Suprapubic skin (tissue), 4 donors: Measurements from ENCODE around the gene KCTD17. TPM values are rescaled to one million over a fixed set of nuclear protein-coding genes. Genes with fewer than 3 reads are reported as not detected.

Experiments
- DNase-seq, 2 donors: peaks; one replicate each; pipeline ENCODE4 v3.0.0-alpha.2; 2019; ENCODE audit warnings: low spot score in 2 of 2
- H3K27ac ChIP-seq: fragments of 200-600 bp; sonication (generic); one replicate; pipeline ENCODE4 v1.5.1; 2019
- H3K27me3 ChIP-seq: fragments of 200-600 bp; sonication (generic); one replicate; pipeline ENCODE4 v1.5.1; 2019
- H3K36me3 ChIP-seq: fragments of 200-600 bp; sonication (generic); one replicate; pipeline ENCODE4 v1.5.1; 2019
- H3K4me1 ChIP-seq: fragments of 200-600 bp; sonication (generic); one replicate; pipeline ENCODE4 v1.5.1; 2019
- H3K4me3 ChIP-seq: fragments of 200-600 bp; sonication (generic); one replicate; pipeline ENCODE4 v1.5.1; 2019; ENCODE audit warnings: mild to moderate bottlenecking
- H3K9me3 ChIP-seq: fragments of 200-600 bp; sonication (generic); one replicate; pipeline ENCODE4 v1.5.1; 2019
- EP300 ChIP-seq: sonication (generic); formaldehyde crosslinking; IDR thresholded peaks from one replicate; pipeline ENCODE4 v1.6.1; 2017; ENCODE audit warnings: antibody characterized with exemption
- POLR2A ChIP-seq, 2 donors: fragments of 450-650 bp; IDR thresholded peaks; one replicate each; pipeline ENCODE4 v1.6.1; 2017; ENCODE audit warnings: antibody characterized with exemption in 2 of 2, mild to moderate bottlenecking in 2 of 2, moderate library complexity in 2 of 2
- POLR2AphosphoS5 ChIP-seq, 3 donors: sonication (generic); formaldehyde crosslinking; IDR thresholded peaks; one replicate each; pipeline ENCODE4 v1.6.1; 2017; ENCODE audit warnings: antibody characterized with exemption in 3 of 3
- WGBS: methylation state at CpG from one replicate; pipeline ENCODE4 v1.1.5; 2018; 5-methylcytosine and 5-hydroxymethylcytosine counted together
- total RNA-seq, 4 donors: library from RNA; depleted of rRNA; stranded (reverse); fragments of >200 nt; gene quantifications; one replicate each; pipeline ENCODE4 v1.1.0, GENCODE V29; 2016
- TF ChIP-seq, protein P1 (sequence below), 2 donors: fragments of 200-600 bp in 1 of 2; fragments of 450-650 bp in 1 of 2; sonication (generic) in 1 of 2; IDR thresholded peaks; one replicate each; pipeline ENCODE4 v1.5.1; 2016 to 2019; ENCODE audit warnings: antibody characterized with exemption in 2 of 2, mild to moderate bottlenecking in 1 of 2, moderate library complexity in 1 of 2

KCTD17 gene, protein sequence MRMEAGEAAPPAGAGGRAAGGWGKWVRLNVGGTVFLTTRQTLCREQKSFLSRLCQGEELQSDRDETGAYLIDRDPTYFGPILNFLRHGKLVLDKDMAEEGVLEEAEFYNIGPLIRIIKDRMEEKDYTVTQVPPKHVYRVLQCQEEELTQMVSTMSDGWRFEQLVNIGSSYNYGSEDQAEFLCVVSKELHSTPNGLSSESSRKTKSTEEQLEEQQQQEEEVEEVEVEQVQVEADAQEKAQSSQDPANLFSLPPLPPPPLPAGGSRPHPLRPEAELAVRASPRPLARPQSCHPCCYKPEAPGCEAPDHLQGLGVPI
- 10 to 100 TPM; 25.0 to 67.0 (median 35.7) TPM for total RNA-seq

DNA sequence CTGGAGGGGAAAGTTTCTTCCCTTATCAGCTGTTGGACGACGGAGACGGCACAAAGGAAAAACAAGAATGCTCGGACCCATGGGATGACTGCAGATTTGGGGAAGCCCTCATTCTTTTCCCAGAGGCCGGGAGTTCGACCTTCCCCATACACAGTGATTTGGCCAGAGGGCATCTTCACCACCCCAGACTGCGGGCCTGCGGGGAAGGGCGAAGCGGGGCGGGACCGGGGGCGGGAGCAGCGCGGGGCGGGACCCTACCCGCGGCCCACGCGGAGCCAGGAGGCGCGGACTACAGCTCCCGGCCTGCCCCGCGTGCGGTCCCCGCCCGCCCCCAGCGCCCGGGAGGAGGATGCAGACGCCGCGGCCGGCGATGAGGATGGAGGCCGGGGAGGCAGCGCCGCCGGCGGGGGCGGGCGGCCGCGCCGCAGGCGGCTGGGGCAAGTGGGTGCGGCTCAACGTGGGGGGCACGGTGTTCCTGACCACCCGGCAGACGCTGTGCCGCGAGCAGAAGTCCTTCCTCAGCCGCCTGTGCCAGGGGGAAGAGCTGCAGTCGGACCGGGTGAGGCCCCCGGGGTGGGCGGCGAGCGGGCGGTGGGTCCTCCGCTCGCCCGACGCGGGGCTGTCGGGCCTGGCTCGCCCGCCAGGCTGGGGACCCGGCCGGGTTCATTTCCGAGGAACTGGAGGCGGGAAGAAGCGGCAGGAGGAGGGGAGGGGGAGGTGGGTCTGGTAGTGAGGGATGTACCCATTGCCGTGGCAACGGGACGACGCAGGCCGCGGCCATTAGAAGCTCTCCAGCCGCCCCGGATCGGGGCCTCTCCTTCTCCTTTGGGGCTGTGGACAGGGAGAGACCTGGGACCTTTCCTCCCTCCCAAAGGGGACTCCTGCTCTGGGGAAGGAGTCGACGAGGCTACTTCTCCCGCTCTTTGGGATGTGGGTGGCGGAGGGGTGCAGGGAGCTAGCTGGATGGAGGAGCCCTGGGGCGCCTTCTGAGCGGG, at the start of gene KCTD17:
KCTD17 (plus strand) TSS at position 352 of the 995 bp plus-strand sequence; CDS start at position 371, 19 bp downstream.
- DNase-seq = peak in 1 of 2 donors; percentile 69
- H3K9me3 ChIP-seq = no peaks in the 10 kb centered on the region
- peaks cover 9% of the 10 kb centered on the region for H3K36me3 ChIP-seq
- H3K27ac ChIP-seq = no peak within 1 kb of the TSS
- TF ChIP-seq POLR2A (IDR thresholded peaks at IDR 0.05) (no peak), POLR2AphosphoS5 (IDR thresholded peaks at IDR 0.05) (no peak), EP300 (no peak)
- TF ChIP-seq, protein P1, sequence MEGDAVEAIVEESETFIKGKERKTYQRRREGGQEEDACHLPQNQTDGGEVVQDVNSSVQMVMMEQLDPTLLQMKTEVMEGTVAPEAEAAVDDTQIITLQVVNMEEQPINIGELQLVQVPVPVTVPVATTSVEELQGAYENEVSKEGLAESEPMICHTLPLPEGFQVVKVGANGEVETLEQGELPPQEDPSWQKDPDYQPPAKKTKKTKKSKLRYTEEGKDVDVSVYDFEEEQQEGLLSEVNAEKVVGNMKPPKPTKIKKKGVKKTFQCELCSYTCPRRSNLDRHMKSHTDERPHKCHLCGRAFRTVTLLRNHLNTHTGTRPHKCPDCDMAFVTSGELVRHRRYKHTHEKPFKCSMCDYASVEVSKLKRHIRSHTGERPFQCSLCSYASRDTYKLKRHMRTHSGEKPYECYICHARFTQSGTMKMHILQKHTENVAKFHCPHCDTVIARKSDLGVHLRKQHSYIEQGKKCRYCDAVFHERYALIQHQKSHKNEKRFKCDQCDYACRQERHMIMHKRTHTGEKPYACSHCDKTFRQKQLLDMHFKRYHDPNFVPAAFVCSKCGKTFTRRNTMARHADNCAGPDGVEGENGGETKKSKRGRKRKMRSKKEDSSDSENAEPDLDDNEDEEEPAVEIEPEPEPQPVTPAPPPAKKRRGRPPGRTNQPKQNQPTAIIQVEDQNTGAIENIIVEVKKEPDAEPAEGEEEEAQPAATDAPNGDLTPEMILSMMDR (IDR thresholded peaks at IDR 0.05) = no peak
- peaks cover 38% of the 10 kb centered on the region for H3K4me1 ChIP-seq
- H3K4me3 ChIP-seq = peak within 1 kb of the TSS; percentile 60
- no peaks in the 10 kb centered on the region for H3K27me3 ChIP-seq
- WGBS = 10% methylated on average over 16 of the region's 89 CpGs

DNA sequence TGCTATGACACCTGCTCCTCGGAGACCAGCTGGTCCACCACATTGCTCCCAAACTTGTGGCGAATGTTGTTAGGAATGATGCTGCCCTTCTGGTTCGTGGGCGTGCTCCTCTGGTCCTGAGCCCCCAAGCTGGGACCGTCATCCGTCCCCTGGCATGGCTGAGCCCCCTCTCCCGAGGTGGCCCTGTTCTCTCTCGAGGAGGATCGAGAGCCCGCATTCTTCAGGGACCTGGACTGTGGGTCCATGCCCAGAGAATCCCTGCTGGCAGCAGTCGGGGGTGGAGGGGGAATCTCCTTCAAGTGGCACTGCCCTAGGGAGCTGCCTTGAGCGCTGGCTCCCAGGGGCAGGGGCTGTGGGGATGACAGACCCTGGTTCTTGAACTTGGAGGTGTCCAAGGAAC, 49.7 kb upstream of the KCTD17 start:
- TF ChIP-seq, protein P1 (IDR thresholded peaks at IDR 0.05) = no peak
- TF ChIP-seq EP300 (no peak), POLR2A (IDR thresholded peaks at IDR 0.05) (no peak), POLR2AphosphoS5 (IDR thresholded peaks at IDR 0.05) (no peak)
- Histone ChIP-seq H3K4me1 (peaks cover 12% of the 10 kb centered on the region), H3K9me3 (no peaks in the 10 kb centered on the region), H3K27ac (no peak overlapping the region), H3K4me3 (no peak overlapping the region), H3K36me3 (no peaks in the 10 kb centered on the region), H3K27me3 (no peaks in the 10 kb centered on the region)
- WGBS = 92% methylated on average over 12 of the region's 12 CpGs
- DNase-seq = no peak

DNA sequence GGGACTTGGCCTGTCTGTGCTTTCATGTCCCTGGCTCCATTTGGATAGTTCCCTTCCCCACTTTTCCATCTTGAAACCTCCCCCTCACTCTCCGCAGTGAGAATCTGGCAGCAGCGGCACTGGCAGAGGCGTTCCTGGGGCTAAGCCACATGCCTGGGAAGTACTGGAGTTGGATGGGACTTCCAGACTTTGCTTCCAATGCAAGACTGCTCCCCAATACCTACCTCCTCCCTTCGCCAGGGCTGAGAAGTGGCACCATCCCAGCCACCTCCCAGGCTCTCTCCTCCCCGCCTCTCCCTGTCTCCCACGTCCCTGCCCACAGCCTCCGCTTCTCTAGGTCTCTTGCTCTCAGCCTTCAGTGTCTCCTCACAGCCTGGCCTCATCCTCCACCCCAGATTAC, 48.9 kb upstream of the KCTD17 start:
- Histone ChIP-seq H3K27ac (no peak overlapping the region), H3K4me1 (peaks cover 12% of the 10 kb centered on the region), H3K9me3 (no peaks in the 10 kb centered on the region), H3K4me3 (no peak overlapping the region), H3K36me3 (no peaks in the 10 kb centered on the region), H3K27me3 (no peaks in the 10 kb centered on the region)
- no peak for DNase-seq
- TF ChIP-seq, protein P1 (IDR thresholded peaks at IDR 0.05) = no peak
- TF ChIP-seq POLR2AphosphoS5 (IDR thresholded peaks at IDR 0.05) (no peak), EP300 (no peak), POLR2A (IDR thresholded peaks at IDR 0.05) (no peak)
- 49% methylated on average over 6 of the region's 7 CpGs for WGBS

DNA sequence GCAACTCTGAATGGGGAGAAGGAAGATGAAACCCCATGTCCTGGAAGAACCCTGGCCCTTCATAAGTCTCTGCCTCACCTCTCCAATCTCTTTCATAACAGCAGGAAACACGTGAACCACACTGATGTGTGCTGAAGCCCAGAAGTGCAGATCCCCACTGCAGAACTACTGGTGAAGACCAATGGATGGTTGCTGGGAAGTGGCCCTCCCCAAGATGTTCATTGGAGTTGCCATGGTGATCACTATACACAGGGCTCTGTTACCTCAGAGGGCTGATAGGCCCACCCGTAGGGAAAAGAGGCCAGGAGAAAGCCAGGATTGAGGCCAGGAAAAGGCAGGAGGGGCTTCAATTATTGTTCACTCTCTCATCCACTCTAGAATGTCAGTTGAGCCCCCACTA, 43.9 kb upstream of the KCTD17 start:
- Histone ChIP-seq H3K4me1 (peaks cover 8% of the 10 kb centered on the region), H3K27me3 (no peaks in the 10 kb centered on the region), H3K27ac (no peak overlapping the region), H3K9me3 (no peaks in the 10 kb centered on the region), H3K36me3 (no peaks in the 10 kb centered on the region), H3K4me3 (no peak overlapping the region)
- no peak for DNase-seq
- TF ChIP-seq, protein P1 (IDR thresholded peaks at IDR 0.05) = no peak
- TF ChIP-seq EP300 = no peak
- TF ChIP-seq POLR2A (IDR thresholded peaks at IDR 0.05) = no peak
- no peak for TF ChIP-seq POLR2AphosphoS5 (IDR thresholded peaks at IDR 0.05)
- 52% methylated on average over 2 of the region's 2 CpGs for WGBS

DNA sequence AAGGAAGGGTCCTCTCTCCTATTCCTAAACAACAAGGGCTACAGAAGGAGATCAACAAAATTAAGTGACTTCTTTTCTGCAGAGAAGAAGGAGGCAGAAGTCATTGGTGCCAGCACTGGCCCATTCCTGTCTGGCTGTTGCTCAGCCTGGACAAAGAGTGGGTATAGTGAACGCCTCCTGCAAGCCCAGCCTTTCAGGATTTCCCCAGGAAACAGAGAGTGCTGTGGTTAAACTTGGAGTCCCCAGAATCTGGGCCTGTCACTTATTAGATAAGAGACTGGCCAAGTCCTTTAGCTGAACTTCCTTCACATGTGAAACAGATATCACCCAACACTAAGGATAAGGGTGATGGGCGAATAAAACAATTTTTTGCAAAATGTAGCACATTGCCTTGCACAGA, 43.2 kb upstream of the KCTD17 start:
- DNase-seq = no peak
- Histone ChIP-seq H3K4me3 (no peak overlapping the region), H3K9me3 (no peaks in the 10 kb centered on the region), H3K27ac (no peak overlapping the region), H3K36me3 (no peaks in the 10 kb centered on the region), H3K4me1 (peaks cover 5% of the 10 kb centered on the region), H3K27me3 (no peaks in the 10 kb centered on the region)
- WGBS = 81% methylated on average over 2 of the region's 2 CpGs
- no peak for TF ChIP-seq EP300
- no peak for TF ChIP-seq POLR2A (IDR thresholded peaks at IDR 0.05)
- TF ChIP-seq POLR2AphosphoS5 (IDR thresholded peaks at IDR 0.05) = no peak
- TF ChIP-seq, protein P1 (IDR thresholded peaks at IDR 0.05) = no peak
